K562 (cell line): ENCODE results near the gene PTGER2. TPM values are rescaled to one million over a fixed set of nuclear protein-coding genes. Genes with fewer than 3 reads are reported as not detected.
A peak's percentile ranks its signal among the peaks of the same experiment; 100 is the strongest.

Experiments used
- ATAC-seq: fragments of 200-7000 bp; cut with Tn5 transposase; 3 replicates; pipeline ENCODE4 v1.9.1; 2020; ENCODE audit warnings: moderate library complexity
- BruUV-seq: library from RNA; stranded (reverse); fragments of 400-500 nt; replicated peaks from 2 replicates; lab custom pipeline; 2021; lab: Mats Ljungman, UMichigan
- CTCF ChIA-PET: fragments of 300-600 bp; formaldehyde crosslinking; extraction: SDS; loops from one replicate; lab custom pipeline; 2021; ENCODE audit warnings: low intra/inter-chr PET ratio; lab: Yijun Ruan, JAX
- POLR2A ChIA-PET: fragments of 300-600, 350-650 bp; sonication (Branson Sonifier 250); formaldehyde crosslinking; extraction: SDS; loops from one replicate; lab custom pipeline; 2021; ENCODE audit warnings: antibody characterized with exemption, inconsistent platforms; lab: Yijun Ruan, JAX
- DNase-seq, 4 experiments: peaks; one replicate each; pipeline versions ENCODE4 v3.0.0 to v3.0.0-alpha.2; 2011 to 2018; ENCODE audit warnings: low spot score in 3 of 4, mixed read lengths in 3 of 4; ENCODE audit errors: extremely low read depth in 1 of 4
- FAIRE-seq: peaks from 2 replicates; lab custom pipeline; 2011; peaks lifted over from hg19 to GRCh38; lab: Jason Lieb, UNC
- H2AFZ ChIP-seq: 2 replicates; pipeline ENCODE4 v1.6.0; 2011; ENCODE audit warnings: low read depth, low read length, control low read depth, inconsistent platforms
- H3K27ac ChIP-seq: fragments of 200-600 bp; 3 replicates; pipeline ENCODE4 v1.8.0; 2011; ENCODE audit warnings: low read depth, mild to moderate bottlenecking, control low read depth, inconsistent platforms, low read length, moderate library complexity, mixed read lengths; ENCODE audit errors: extremely low read depth
- H3K27me3 ChIP-seq, 2 experiments: fragments of 300-600 bp in 1 of 2; 2 replicates in 1 of 2; 3 replicates in 1 of 2; pipeline versions ENCODE4 v1.6.0 to v1.8.0; 2011; ENCODE audit warnings: inconsistent platforms in 2 of 2, low read length in 2 of 2, mild to moderate bottlenecking in 1 of 2, mixed read lengths in 1 of 2, moderate library complexity in 1 of 2; ENCODE audit not compliant: control insufficient read depth in 2 of 2, insufficient read depth in 2 of 2
- H3K36me3 ChIP-seq: fragments of 300-600 bp; 3 replicates; pipeline ENCODE4 v1.8.0; 2011; ENCODE audit warnings: mild to moderate bottlenecking, low read length, inconsistent platforms; ENCODE audit not compliant: control insufficient read depth, insufficient read depth
- H3K4me1 ChIP-seq, 2 experiments: fragments of 200-600 bp in 1 of 2; replicated peaks in 1 of 2; 2 replicates in 1 of 2; 3 replicates in 1 of 2; pipeline versions ENCODE4 v1.5.1 to v1.8.0; 2011; ENCODE audit warnings: inconsistent platforms in 2 of 2, low read length in 2 of 2, mild to moderate bottlenecking in 1 of 2, mixed read lengths in 1 of 2, moderate library complexity in 1 of 2; ENCODE audit not compliant: control insufficient read depth in 2 of 2, insufficient read depth in 2 of 2
- H3K4me2 ChIP-seq: 2 replicates; pipeline ENCODE4 v1.6.1; 2011; ENCODE audit warnings: low read length, control low read depth, inconsistent platforms, mixed read lengths; ENCODE audit not compliant: insufficient read depth
- H3K4me3 ChIP-seq: fragments of 200-600 bp; sonication (generic), shearing (Covaris generic); 2 replicates; pipeline ENCODE4 v1.5.1; 2016; ENCODE audit warnings: control low read depth, inconsistent platforms
- H3K79me2 ChIP-seq: fragments of 200-600 bp; 3 replicates; pipeline ENCODE4 v1.8.0; 2011; ENCODE audit warnings: low read length, inconsistent platforms; ENCODE audit not compliant: control insufficient read depth, insufficient read depth
- H3K9ac ChIP-seq, 2 experiments: 2 replicates each; pipeline versions ENCODE4 v1.6.0 to v1.6.1; 2011; ENCODE audit warnings: low read depth in 2 of 2, low read length in 2 of 2, control low read depth in 1 of 2, inconsistent platforms in 1 of 2, mild to moderate bottlenecking in 1 of 2, mixed read lengths in 1 of 2; ENCODE audit not compliant: insufficient read depth in 1 of 2
- H3K9me1 ChIP-seq: one replicate; pipeline ENCODE4 v1.6.0; 2011; ENCODE audit warnings: inconsistent platforms, mild to moderate bottlenecking, low read length, moderate library complexity; ENCODE audit not compliant: control insufficient read depth, insufficient read depth
- H3K9me3 ChIP-seq: replicated peaks from 2 replicates; pipeline ENCODE4 v1.5.1; 2011; ENCODE audit warnings: low read depth, low read length, inconsistent platforms; ENCODE audit not compliant: control insufficient read depth, insufficient read depth
- H4K20me1 ChIP-seq: replicated peaks from 2 replicates; pipeline ENCODE4 v1.6.1; 2011; ENCODE audit warnings: low read length, inconsistent platforms, mixed read lengths; ENCODE audit not compliant: control insufficient read depth, insufficient read depth
- BMI1 ChIP-seq: fragments of 150-350 bp; IDR thresholded peaks from 2 replicates; pipeline ENCODE4 v1.6.1; 2014; ENCODE audit warnings: low read length
- DEAF1 ChIP-seq: fragments of 450-650 bp; formaldehyde crosslinking; IDR thresholded peaks from 2 replicates; pipeline ENCODE4 v1.4.0; 2020; ENCODE audit warnings: mild to moderate bottlenecking, moderate library complexity
- FOXK2 ChIP-seq, 2 experiments: fragments of 450-650 bp; IDR thresholded peaks in 1 of 2; conservative IDR thresholded peaks in 1 of 2; 2 replicates each; pipeline ENCODE4 v1.6.1; 2016; ENCODE audit warnings: low read depth in 2 of 2, mild to moderate bottlenecking in 1 of 2
- LEF1 ChIP-seq: fragments of 450-650 bp; IDR thresholded peaks from 2 replicates; pipeline ENCODE4 v1.6.1; 2016; ENCODE audit warnings: mild to moderate bottlenecking
- MEF2A ChIP-seq: IDR thresholded peaks from 2 replicates; pipeline ENCODE4 v1.6.1; 2011; ENCODE audit warnings: low read depth, mild to moderate bottlenecking, low read length, moderate library complexity; ENCODE audit not compliant: control insufficient read depth
- MYBL2 ChIP-seq, 2 experiments: fragments of 450-650 bp in 1 of 2; sonication (generic) in 1 of 2; formaldehyde crosslinking in 1 of 2; IDR thresholded peaks; 2 replicates each; pipeline versions ENCODE4 v1.6.1 to v1.8.1; 2017 to 2022; ENCODE audit warnings: borderline replicate concordance in 1 of 2, inconsistent platforms in 1 of 2, low read depth in 1 of 2, mild to moderate bottlenecking in 1 of 2, missing genetic modification reagents in 1 of 2, moderate library complexity in 1 of 2
- NFXL1 ChIP-seq: fragments of 450-650 bp; formaldehyde crosslinking; IDR thresholded peaks from 2 replicates; pipeline ENCODE4 v1.4.0; 2021; ENCODE audit warnings: mild to moderate bottlenecking
- NRF1 ChIP-seq, 2 experiments: fragments of 450-650 bp; IDR thresholded peaks in 1 of 2; conservative IDR thresholded peaks in 1 of 2; 2 replicates each; pipeline ENCODE4 v1.6.1; 2014; ENCODE audit warnings: mild to moderate bottlenecking in 2 of 2
- PCBP1 ChIP-seq: fragments of 200-400 bp; formaldehyde crosslinking; IDR thresholded peaks from 2 replicates; pipeline ENCODE4 v1.6.1; 2018; ENCODE audit warnings: mild to moderate bottlenecking, low read depth, low read length; ENCODE audit not compliant: poor library complexity, severe bottlenecking
- SAP30 ChIP-seq: fragments of 200-600 bp; sonication (generic); IDR thresholded peaks from 2 replicates; pipeline ENCODE4 v1.6.1; 2012; ENCODE audit warnings: borderline replicate concordance, low read depth, mild to moderate bottlenecking, moderate library complexity, low read length, control low read depth, inconsistent platforms; ENCODE audit not compliant: insufficient read depth, poor library complexity, severe bottlenecking
- ZNF780A ChIP-seq: fragments of 250-450 bp; sonication (Bioruptor Pico); IDR thresholded peaks from 2 replicates; pipeline ENCODE4 v1.5.0; 2021; ENCODE audit warnings: mild to moderate bottlenecking
- WGBS: fragments of 100-300 bp; shearing (Covaris generic); methylation state at CpG from one replicate; pipeline ENCODE4 v1.1.6; 2016; ENCODE audit warnings: low coverage, mixed read lengths; ENCODE audit not compliant: insufficient coverage; ENCODE audit errors: missing lambda C conversion rate; 5-methylcytosine and 5-hydroxymethylcytosine counted together
- in situ Hi-C: fragments of 300-500 bp; cut with MboI; formaldehyde crosslinking; loops from 4 replicates; pipeline ENCODE4 v1.15.0; 2018; ENCODE audit warnings: inconsistent platforms, mixed read lengths
- intact Hi-C: fragments of 100-400 bp; cut with micrococcal nuclease; formaldehyde crosslinking; loops from 2 replicates; pipeline ENCODE4 v1.14.2; 2022
- polyA plus RNA-seq, 8 experiments: library from polyadenylated mRNA; depleted of rRNA in 4 of 8; stranded (reverse) in 5 of 8; unstranded in 3 of 8; fragments of >200 nt; fragmentation: Nextera tagmentation in 2 of 8; fragmentation: Illumina TruSeq in 1 of 8; extraction: Ambion mirVana in 2 of 8; extraction: Trizol in 1 of 8; gene quantifications; 2 replicates each; pipeline versions ENCODE4 v1.2.1 to v1.2.3, GENCODE V29; 2011 to 2014; ENCODE audit warnings: inconsistent platforms in 1 of 8, missing spikeins in 1 of 8
- total RNA-seq, 7 experiments: library from RNA; depleted of rRNA in 6 of 7; stranded (reverse); fragments of >200 nt in 6 of 7; fragmentation: Illumina TruSeq in 2 of 7; extraction: Trizol in 2 of 7; gene quantifications; 2 replicates each; pipeline versions ENCODE4 v1.2.1 to v1.2.3, GENCODE V29; 2011 to 2021; ENCODE audit warnings: low replicate concordance in 1 of 7
- TF ChIP-seq, protein P1 (sequence below): fragments of 450-650 bp; IDR thresholded peaks from 2 replicates; pipeline ENCODE4 v1.6.1; 2016

Gene PTGER2
- total and polyA plus RNA-seq, 9 of the 15 experiments (the other 6 are each of a cell fraction or from before 2014, with no cell fraction given), result not detected

DNA sequence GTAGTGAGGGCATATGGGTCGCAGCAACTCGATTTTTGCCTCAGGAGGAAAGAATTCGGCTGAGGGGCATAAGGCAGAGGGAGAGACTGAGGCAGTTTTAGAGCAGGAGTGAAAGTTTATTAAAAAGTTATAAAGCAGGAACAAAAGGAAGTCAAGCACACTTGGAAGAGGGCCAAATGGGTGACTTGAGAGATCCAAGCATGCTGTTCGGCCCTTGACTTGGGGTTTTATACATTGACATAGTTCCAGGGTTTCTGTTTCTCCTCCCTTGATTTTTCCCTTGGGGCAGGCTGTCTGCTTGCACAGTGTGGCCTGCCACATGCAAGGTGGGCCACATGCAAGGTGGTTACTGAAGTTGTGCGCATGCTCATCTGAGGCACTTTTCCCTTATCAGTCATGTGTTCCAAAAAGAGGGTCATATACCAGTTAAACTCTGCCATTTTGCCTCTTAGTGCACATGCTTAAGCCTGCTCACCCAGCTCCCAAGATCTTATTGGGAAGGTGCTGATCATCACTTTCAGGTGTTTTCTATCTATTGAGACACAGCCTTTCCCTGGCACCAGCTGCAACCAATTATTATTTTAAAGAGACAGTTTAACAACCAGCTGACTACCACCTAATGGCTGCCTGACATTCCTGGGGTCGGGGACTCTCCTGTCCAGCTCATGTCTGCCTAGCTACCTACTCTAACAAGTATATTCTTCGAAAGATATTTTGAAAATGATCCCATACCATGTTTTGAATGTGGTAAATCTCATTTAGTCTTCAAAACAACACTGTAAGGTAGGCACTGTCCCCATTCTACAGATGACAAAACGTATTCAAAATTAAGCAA is 19.9 kb downstream of the PTGER2 start:
- H3K4me1 ChIP-seq, result no peaks in the 10 kb centered on the region
- intact Hi-C loops (no loop called here), in situ Hi-C loops (no loop called here)
- H3K4me2 ChIP-seq, result no peak overlapping the region
- H2AFZ ChIP-seq, result no peak overlapping the region
- H3K4me3 ChIP-seq, result no peak overlapping the region
- ChIA-PET CTCF (no interaction called here), POLR2A (no interaction called here)
- H3K9me3 ChIP-seq, result no peaks in the 10 kb centered on the region
- H3K9ac ChIP-seq, result no peak overlapping the region
- FAIRE-seq, result no peak
- H3K79me2 ChIP-seq, result no peaks in the 10 kb centered on the region
- WGBS, result 4% methylated on average over 8 of the region's 8 CpGs
- no peak for DNase-seq
- H3K36me3 ChIP-seq, result no peaks in the 10 kb centered on the region
- no peak overlapping the region for H3K27ac ChIP-seq
- no TSS peak for BruUV-seq
- no peak for ATAC-seq
- TF ChIP-seq NRF1 (conservative IDR thresholded peaks at IDR 0.05 in 1 of 2, IDR thresholded peaks at IDR 0.05 in 1 of 2) (peak in 1 of 2 experiments; percentile 51; a peak in 2 of 4 replicates), NFXL1 (CRISPR knock-in tag) (no peak)
- TF ChIP-seq, all 486 proteins: peak for 1
- Histone ChIP-seq H4K20me1 (no peaks in the 10 kb centered on the region), H3K27me3 (no peaks in the 10 kb centered on the region), H3K9me1 (no peaks in the 10 kb centered on the region)

- no peaks in the 10 kb centered on the region for H4K20me1 ChIP-seq
- FAIRE-seq (no peak), ATAC-seq (no peak), DNase-seq (no peak)
- H3K27ac ChIP-seq, result no peak overlapping the region
- H3K9me1 ChIP-seq, result no peaks in the 10 kb centered on the region
- no peaks in the 10 kb centered on the region for H3K36me3 ChIP-seq
- WGBS, result 0% methylated on average over 2 of the region's 2 CpGs
- no TSS peak for BruUV-seq
- no peak overlapping the region for H3K4me2 ChIP-seq
- H3K4me1 ChIP-seq, result no peaks in the 10 kb centered on the region
- in situ Hi-C loops (no loop called here), intact Hi-C loops (no loop called here)
- H3K9me3 ChIP-seq, result no peaks in the 10 kb centered on the region
- CTCF ChIA-PET, result no interaction called here
- H3K27me3 ChIP-seq, result no peaks in the 10 kb centered on the region
- H3K9ac ChIP-seq, result no peak overlapping the region
- POLR2A ChIA-PET, result no interaction called here
- no peak overlapping the region for H3K4me3 ChIP-seq
- H3K79me2 ChIP-seq, result no peaks in the 10 kb centered on the region
- no peak overlapping the region for H2AFZ ChIP-seq
- TF ChIP-seq BMI1 (no peak), MEF2A (no peak), SAP30 (no peak), MYBL2 (IDR thresholded peaks at IDR 0.05; ENCODE audit: low read depth) (no peak), MYBL2 (CRISPR knock-in tag; IDR thresholded peaks at IDR 0.05; ENCODE audit: borderline replicate concordance) (no peak), PCBP1 (no peak), DEAF1 (CRISPR knock-in tag) (no peak), FOXK2 (conservative IDR thresholded peaks at IDR 0.05 in 1 of 2, IDR thresholded peaks at IDR 0.05 in 1 of 2; ENCODE audit: low read depth in 2 of 2) (no peak), LEF1 (no peak), ZNF780A (no peak)
- TF ChIP-seq, protein P1, sequence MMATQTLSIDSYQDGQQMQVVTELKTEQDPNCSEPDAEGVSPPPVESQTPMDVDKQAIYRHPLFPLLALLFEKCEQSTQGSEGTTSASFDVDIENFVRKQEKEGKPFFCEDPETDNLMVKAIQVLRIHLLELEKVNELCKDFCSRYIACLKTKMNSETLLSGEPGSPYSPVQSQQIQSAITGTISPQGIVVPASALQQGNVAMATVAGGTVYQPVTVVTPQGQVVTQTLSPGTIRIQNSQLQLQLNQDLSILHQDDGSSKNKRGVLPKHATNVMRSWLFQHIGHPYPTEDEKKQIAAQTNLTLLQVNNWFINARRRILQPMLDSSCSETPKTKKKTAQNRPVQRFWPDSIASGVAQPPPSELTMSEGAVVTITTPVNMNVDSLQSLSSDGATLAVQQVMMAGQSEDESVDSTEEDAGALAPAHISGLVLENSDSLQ, result no peak
These were observed 22.1 kb downstream of the PTGER2 start for GRCh38 chr14:52336241-52336640.
